T-helper 2 cell (primary cell): Measurements from ENCODE around the gene DHRS1.

Experiments
- DNase-seq, 5 experiments: peaks; one replicate each; pipeline versions ENCODE4 v3.0.0 to v3.0.0-alpha.2; 2012 to 2022

Gene DHRS1

GRCh38 chr14:24280797-24281460, 18.7 kb downstream of the DHRS1 start:
- no peak for DNase-seq

GRCh38 chr14:24279301-24280186, 20.0 kb downstream of the DHRS1 start:
- DNase-seq = peak in 4 of 5 experiments; percentile 25 to 65 (median 38)

GRCh38 chr14:24278424-24278823, 21.2 kb downstream of the DHRS1 start:
- no peak for DNase-seq

- DNase-seq = no peak
Measured at GRCh38 chr14:24277606-24278321, 21.8 kb downstream of the DHRS1 start.

- DNase-seq = no peak
Measured at GRCh38 chr14:24277071-24277470, 22.5 kb downstream of the DHRS1 start.

- peak in 4 of 5 experiments; percentile 16 to 75 (median 18) for DNase-seq
Measured at GRCh38 chr14:24274101-24274543, 25.5 kb downstream of the DHRS1 start.

GRCh38 chr14:24273422-24273998, 26.1 kb downstream of the DHRS1 start:
- DNase-seq = peak in 1 of 5 experiments; percentile 39

GRCh38 chr14:24272467-24272866, 27.1 kb downstream of the DHRS1 start:
- DNase-seq = no peak

- no peak for DNase-seq
Measured at GRCh38 chr14:24271834-24272263, 27.7 kb downstream of the DHRS1 start.

- peak; percentile 80 to 98 (median 89) for DNase-seq
Measured at GRCh38 chr14:24271134-24271833, 28.3 kb downstream of the DHRS1 start, which contains the start of gene RABGGTA. TSS of gene RABGGTA (minus strand) at chr14:24271597. CDS start at chr14:24271115, 482 bp downstream.

- no peak for DNase-seq
Measured at GRCh38 chr14:24270537-24271133, 28.9 kb downstream of the DHRS1 start.

- DNase-seq = no peak
Measured at GRCh38 chr14:24269910-24270536, 29.6 kb downstream of the DHRS1 start.

GRCh38 chr14:24269368-24269767, 30.2 kb downstream of the DHRS1 start:
- DNase-seq = no peak

GRCh38 chr14:24268225-24268624, 31.4 kb downstream of the DHRS1 start:
- no peak for DNase-seq

GRCh38 chr14:24267516-24267915, 32.1 kb downstream of the DHRS1 start:
- no peak for DNase-seq

- DNase-seq = no peak
Measured at GRCh38 chr14:24266344-24267244, 33.0 kb downstream of the DHRS1 start.

- DNase-seq = no peak
Measured at GRCh38 chr14:24264298-24264697, 35.3 kb downstream of the DHRS1 start.

- DNase-seq = no peak
Measured at GRCh38 chr14:24263848-24264247, 35.7 kb downstream of the DHRS1 start.

- no peak for DNase-seq
Measured at GRCh38 chr14:24262821-24263733, 36.5 kb downstream of the DHRS1 start, which contains the start of gene TGM1. TSS of gene TGM1 (minus strand) at chr14:24263177. CDS start at chr14:24262352, 825 bp downstream.
